Ovary (tissue), 9 donors: ENCODE data around the gene PARP3. TPM values are rescaled to one million over a fixed set of nuclear protein-coding genes. Genes with fewer than 3 reads are reported as not detected.

Experiments
- DNase-seq, 5 donors: peaks; one replicate each; pipeline ENCODE4 v3.0.0-alpha.2; 2019 to 2020
- H3K27ac ChIP-seq, 2 donors: fragments of 200-600 bp; one replicate each; pipeline versions ENCODE4 v1.5.1 to v1.8.0; 2019 to 2022
- H3K27me3 ChIP-seq: fragments of 200-600 bp; one replicate; pipeline ENCODE4 v1.8.0; 2022
- H3K36me3 ChIP-seq: fragments of 200-600 bp; sonication (generic); one replicate; pipeline ENCODE4 v1.5.1; 2019
- H3K4me1 ChIP-seq: one replicate; pipeline ENCODE4 v1.8.1; 2013; ENCODE audit warnings: mild to moderate bottlenecking, moderate library complexity; ENCODE audit not compliant: insufficient read depth
- H3K4me3 ChIP-seq: fragments of 200-600 bp; sonication (generic); one replicate; pipeline ENCODE4 v1.5.1; 2017
- H3K9me3 ChIP-seq, 2 donors: fragments of 200-600 bp in 1 of 2; sonication (generic) in 1 of 2; one replicate each; pipeline versions ENCODE4 v1.5.1 to v1.8.1; 2013 to 2019; ENCODE audit warnings: mild to moderate bottlenecking in 1 of 2, moderate library complexity in 1 of 2
- EP300 ChIP-seq: sonication (generic); formaldehyde crosslinking; IDR thresholded peaks from one replicate; pipeline ENCODE4 v1.6.1; 2017; ENCODE audit warnings: antibody characterized with exemption
- POLR2A ChIP-seq: fragments of 450-650 bp; IDR thresholded peaks from one replicate; pipeline ENCODE4 v1.6.1; 2017; ENCODE audit warnings: antibody characterized with exemption, mild to moderate bottlenecking, moderate library complexity
- WGBS, 3 donors: extraction: QIAGEN DNeasy Blood & Tissue Kit in 1 of 3; methylation state at CpG; one replicate each; pipeline versions ENCODE4 v1.1.5 to v1.1.7; 2013 to 2017; 5-methylcytosine and 5-hydroxymethylcytosine counted together
- intact Hi-C, 4 donors: fragments of 100-400 bp; cut with DNase I; formaldehyde crosslinking; loops; one replicate each; pipeline versions ENCODE4 v1.11.0 to v1.15.1; 2022 to 2023
- polyA plus RNA-seq, 2 donors: library from polyadenylated mRNA; stranded (reverse); fragments of 200-250 nt in 1 of 2; fragments of 350-450 nt in 1 of 2; fragmentation: Illumina TruSeq in 1 of 2; extraction: RNeasy Lipid Tissue Mini Kit (QIAGEN cat#74804) in 1 of 2; gene quantifications; one replicate each; pipeline ENCODE4 v1.2.3, GENCODE V29; 2013 to 2014
- total RNA-seq, 7 donors: library from RNA; depleted of rRNA in 2 of 7; stranded (reverse); fragments of >200 nt in 2 of 7; fragmentation: NEBNext Ultra II Directional in 3 of 7; extraction: Animal tissue kit (Norgen Biotek cat#: 25700) in 3 of 7; gene quantifications; one replicate each; pipeline versions ENCODE4 v1.1.0 to v1.2.4, GENCODE V29; 2016 to 2023
- TF ChIP-seq, protein P1 (sequence below), 3 donors: fragments of 450-650 bp in 2 of 3; fragments of 200-600 bp in 1 of 3; IDR thresholded peaks; one replicate each; pipeline versions ENCODE4 v1.5.1 to v1.8.0; 2016 to 2022; ENCODE audit warnings: antibody characterized with exemption in 3 of 3, mild to moderate bottlenecking in 1 of 3
- donor health status: DM: no; HTN: no; CAD: no; lungs with moderate emphysema.
- donor health status: DM: no; HTN: no; CAD: no.
- donor health status: Bipolar disorder and iron deficiency.
- donor health status: DM: yes; HTN: yes; CAD: no.
- donor health status: DM: no; HTN: no; CAD: no.
- donor health status: DM: yes; HTN: yes; CAD: no.

The PARP3 gene
- total and polyA plus RNA-seq, 9 donors = 8.2 to 19.4 (median 11.0) TPM

DNA sequence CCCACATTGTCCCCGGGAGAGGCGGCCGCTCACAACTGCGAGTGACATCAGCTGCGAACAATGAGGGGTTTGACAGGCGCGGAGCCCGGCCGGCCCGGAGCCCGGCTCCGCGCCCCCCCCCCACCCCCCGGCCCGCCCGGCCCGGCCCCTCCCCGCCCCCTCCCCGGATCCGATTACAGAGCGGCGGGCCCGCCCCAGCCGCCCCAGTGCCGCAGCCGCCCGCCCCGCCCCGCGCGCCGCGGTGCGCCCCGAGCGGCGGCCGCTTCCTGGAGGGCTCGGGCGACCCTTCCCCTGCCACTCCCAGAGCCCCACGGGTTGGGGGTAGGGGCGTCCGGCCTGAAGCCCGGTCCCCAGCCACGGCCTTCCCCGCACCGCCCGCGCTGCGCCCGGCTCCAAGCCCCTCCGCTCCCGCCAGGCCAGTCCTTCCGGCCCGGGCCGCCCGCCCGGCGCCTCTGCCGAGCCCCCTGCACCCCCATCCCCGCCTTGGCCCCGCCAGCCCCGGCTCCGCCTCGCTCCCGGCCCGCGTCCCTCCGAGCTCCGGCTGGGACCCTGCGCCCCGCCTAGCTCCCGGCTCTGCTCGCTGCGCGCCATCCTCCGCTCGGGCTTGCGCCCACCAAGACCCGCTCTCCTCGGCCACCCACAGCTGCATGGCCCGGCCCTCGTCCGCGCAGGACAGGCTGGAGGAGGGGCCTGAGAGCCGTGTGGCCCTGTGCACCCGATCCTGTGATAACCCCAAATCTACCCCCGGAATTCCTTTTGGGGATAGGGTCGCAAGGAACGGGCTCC lies 25.4 kb downstream of the PARP3 start, which contains the start of gene PCBP4:
Gene PCBP4 (minus strand): TSS at position 71 of the 786 bp plus-strand sequence. CDS start 6,214 bp downstream, outside the sequence.
- peaks cover 12% of the 10 kb centered on the region for H3K4me1 ChIP-seq
- H3K36me3 ChIP-seq = no peaks in the 10 kb centered on the region
- 0 to 1% (median 0%) methylated on average over 31 to 85 of the region's 90 CpGs for WGBS, 3 donors
- DNase-seq = peak; percentile 68 to 77 (median 74)
- peak within 1 kb of the TSS; percentile 86 to 88 for H3K27ac ChIP-seq
- H3K4me3 ChIP-seq = peak within 1 kb of the TSS; percentile 62
- no peaks in the 10 kb centered on the region for H3K27me3 ChIP-seq
- intact Hi-C loops = no loop called here
- no peaks in the 10 kb centered on the region for H3K9me3 ChIP-seq
- TF ChIP-seq, protein P1, sequence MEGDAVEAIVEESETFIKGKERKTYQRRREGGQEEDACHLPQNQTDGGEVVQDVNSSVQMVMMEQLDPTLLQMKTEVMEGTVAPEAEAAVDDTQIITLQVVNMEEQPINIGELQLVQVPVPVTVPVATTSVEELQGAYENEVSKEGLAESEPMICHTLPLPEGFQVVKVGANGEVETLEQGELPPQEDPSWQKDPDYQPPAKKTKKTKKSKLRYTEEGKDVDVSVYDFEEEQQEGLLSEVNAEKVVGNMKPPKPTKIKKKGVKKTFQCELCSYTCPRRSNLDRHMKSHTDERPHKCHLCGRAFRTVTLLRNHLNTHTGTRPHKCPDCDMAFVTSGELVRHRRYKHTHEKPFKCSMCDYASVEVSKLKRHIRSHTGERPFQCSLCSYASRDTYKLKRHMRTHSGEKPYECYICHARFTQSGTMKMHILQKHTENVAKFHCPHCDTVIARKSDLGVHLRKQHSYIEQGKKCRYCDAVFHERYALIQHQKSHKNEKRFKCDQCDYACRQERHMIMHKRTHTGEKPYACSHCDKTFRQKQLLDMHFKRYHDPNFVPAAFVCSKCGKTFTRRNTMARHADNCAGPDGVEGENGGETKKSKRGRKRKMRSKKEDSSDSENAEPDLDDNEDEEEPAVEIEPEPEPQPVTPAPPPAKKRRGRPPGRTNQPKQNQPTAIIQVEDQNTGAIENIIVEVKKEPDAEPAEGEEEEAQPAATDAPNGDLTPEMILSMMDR (IDR thresholded peaks at IDR 0.05) = no peak
- TF ChIP-seq EP300 (no peak), POLR2A (peak; percentile 66)

DNA sequence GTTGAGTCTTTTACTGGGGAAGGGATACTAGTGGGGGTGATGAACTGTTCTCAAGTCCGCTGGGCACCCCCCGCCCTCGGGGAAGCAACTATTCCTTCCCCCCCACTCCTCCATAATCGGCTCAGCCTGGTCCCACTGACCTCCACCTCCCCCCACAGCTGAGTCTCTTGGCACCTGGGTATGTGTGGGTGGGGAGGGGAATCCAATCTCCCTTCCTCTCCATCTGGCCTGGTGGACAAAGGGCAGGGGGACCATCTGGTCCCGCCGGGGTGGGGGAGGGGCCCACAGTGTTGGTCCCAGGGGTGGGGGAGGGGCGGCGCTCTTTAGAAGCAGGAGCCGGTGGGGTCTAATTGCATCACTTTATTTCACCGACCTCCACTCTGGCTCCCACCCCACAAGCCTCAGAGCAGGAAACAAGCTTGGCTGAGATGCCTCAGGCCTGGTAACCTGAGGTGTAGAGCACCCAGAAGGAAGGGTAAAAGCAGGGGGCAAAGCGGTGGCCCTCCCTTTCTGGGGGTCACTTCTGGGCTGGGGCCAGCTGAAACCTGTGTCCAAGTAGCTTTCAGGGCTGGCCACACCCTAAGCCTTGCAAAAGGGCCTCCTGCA lies 26.1 kb downstream of the PARP3 start:
- Histone ChIP-seq H3K27ac (peak overlapping the region in 1 of 2 donors; percentile 86), H3K4me1 (peaks cover 8% of the 10 kb centered on the region), H3K4me3 (peak overlapping the region; percentile 62), H3K9me3 (no peaks in the 10 kb centered on the region), H3K36me3 (no peaks in the 10 kb centered on the region), H3K27me3 (no peaks in the 10 kb centered on the region)
- 1 to 10% (median 4%) methylated on average over 11 of the region's 11 CpGs for WGBS, 3 donors
- TF ChIP-seq EP300 (no peak), POLR2A (no peak)
- TF ChIP-seq, protein P1 (IDR thresholded peaks at IDR 0.05) = no peak
- peak in 3 of 5 donors; percentile 48 to 66 (median 51) for DNase-seq
- intact Hi-C loops = no loop called here

DNA sequence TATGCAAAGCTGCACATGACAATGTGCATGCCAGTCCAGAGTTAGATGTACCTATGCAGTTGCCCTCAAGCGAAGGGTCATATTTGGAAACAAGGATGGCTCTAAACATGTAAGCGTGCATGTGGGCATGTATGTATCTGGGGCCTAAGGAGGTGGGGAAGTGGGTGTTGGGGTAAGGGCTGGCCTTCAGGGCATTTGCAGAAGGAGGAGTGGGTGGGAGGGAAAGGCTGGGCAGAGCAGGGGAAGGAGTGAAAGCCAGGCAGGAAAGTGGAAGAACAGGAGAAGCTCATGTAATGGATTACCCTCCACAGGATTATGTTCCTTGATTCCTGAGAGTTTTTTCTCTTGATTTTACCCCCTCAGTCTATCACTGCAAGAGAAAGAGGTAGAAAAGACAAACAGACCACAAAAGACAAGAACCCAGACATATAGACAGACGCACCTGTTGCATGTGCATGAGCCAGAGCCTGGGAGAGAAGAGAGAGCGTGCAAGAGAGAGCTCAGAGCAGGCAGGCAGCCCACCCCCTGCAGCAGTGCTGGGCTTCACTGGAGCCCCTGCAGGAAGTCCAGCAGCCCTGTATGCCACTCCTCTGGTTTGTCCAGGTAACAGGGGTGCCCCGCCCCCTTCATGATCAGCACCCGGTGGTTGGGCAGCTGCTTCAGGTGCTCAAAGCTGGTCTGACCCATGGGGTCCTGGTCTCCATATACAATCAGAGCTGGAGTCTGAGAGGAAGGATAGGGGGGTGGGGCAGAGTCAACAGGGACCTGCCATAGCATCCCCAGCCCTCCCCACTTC lies 26.9 kb downstream of the PARP3 start:
- 84 to 85% (median 85%) methylated on average over 6 of the region's 6 CpGs for WGBS, 3 donors
- Histone ChIP-seq H3K27me3 (no peaks in the 10 kb centered on the region), H3K27ac (no peak overlapping the region), H3K9me3 (no peaks in the 10 kb centered on the region), H3K4me3 (no peak overlapping the region), H3K4me1 (peaks cover 8% of the 10 kb centered on the region), H3K36me3 (no peaks in the 10 kb centered on the region)
- intact Hi-C loops = no loop called here
- no peak for DNase-seq
- TF ChIP-seq EP300 = no peak
- TF ChIP-seq POLR2A = no peak
- TF ChIP-seq, protein P1 (IDR thresholded peaks at IDR 0.05) = no peak

DNA sequence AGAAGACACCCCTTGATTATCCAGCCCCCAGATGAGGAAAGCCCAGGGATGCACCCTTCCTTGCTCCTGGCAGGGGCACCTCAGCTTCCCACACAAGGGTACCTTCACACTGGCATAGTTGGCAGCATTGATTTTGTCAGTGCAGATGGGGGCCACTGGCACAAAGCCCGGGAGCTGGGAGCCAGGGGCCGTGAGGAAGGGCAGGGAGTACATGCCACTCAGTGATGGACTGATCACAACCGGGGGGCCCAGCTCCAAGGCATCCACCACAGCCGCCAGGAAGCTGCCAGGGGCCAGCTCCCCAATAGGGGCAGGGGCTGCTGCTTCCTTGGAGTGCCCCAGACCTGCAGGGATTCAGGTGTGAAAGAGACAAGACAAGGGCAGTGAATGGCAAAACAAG lies 27.7 kb downstream of the PARP3 start:
- intact Hi-C loops = no loop called here
- peaks cover 11% of the 10 kb centered on the region for H3K4me1 ChIP-seq
- no peaks in the 10 kb centered on the region for H3K36me3 ChIP-seq
- H3K27me3 ChIP-seq = no peaks in the 10 kb centered on the region
- TF ChIP-seq EP300 = no peak
- TF ChIP-seq, protein P1 (IDR thresholded peaks at IDR 0.05) = no peak
- no peak for TF ChIP-seq POLR2A
- H3K4me3 ChIP-seq = no peak overlapping the region
- 70 to 79% (median 73%) methylated on average over 4 of the region's 4 CpGs for WGBS, 3 donors
- no peak for DNase-seq
- no peak overlapping the region for H3K27ac ChIP-seq
- H3K9me3 ChIP-seq = no peaks in the 10 kb centered on the region
